ENCODE data around the gene LIPI.

DNA sequence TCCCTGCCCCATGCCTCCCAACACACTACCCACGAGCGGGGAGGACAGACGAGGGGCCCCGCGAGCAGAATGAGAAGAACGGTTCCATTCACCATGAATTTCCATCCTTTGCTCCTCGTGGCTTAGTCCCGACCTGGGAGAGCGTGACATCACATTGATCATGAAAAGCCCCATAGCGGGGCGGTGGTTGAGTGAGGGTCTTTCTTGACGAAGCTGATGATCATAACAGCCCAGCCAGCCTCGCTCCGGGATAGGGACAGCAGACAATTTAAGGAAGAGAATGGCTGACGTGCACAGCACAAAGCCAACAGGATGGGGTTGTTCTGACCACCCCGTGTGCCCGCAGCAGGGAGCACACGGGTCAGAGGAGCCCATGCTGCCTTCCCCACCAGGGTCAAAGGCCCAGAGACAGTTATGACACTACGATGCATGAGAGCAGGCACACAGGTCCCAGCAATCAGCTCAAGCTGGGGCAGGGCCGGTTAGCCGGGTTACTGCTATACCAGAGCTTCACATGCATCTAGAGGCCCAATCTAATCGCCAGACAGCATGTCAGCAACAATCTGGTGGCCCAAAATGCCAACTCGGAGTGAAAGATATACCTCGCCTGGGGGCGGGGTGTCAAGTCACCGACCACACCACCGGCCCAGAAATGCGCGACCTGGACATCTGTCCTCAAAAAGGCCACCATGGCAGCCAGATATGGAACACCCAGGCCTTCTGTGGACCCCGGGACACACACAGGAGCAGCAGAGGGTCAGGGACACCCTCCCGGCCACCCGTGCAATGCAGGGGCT is 135.2 kb downstream of the LIPI start:
- no peak for TF ChIP-seq EZH2 (IDR thresholded peaks at IDR 0.05; ENCODE audit: borderline replicate concordance, insufficient read depth, low read length, poor library complexity, severe bottlenecking)
- TF ChIP-seq POLR2AphosphoS5 (IDR thresholded peaks at IDR 0.05), result no peak
- TF ChIP-seq TAF1 (IDR thresholded peaks at IDR 0.05; ENCODE audit: low read depth), result no peak
- TF ChIP-seq, protein P1, sequence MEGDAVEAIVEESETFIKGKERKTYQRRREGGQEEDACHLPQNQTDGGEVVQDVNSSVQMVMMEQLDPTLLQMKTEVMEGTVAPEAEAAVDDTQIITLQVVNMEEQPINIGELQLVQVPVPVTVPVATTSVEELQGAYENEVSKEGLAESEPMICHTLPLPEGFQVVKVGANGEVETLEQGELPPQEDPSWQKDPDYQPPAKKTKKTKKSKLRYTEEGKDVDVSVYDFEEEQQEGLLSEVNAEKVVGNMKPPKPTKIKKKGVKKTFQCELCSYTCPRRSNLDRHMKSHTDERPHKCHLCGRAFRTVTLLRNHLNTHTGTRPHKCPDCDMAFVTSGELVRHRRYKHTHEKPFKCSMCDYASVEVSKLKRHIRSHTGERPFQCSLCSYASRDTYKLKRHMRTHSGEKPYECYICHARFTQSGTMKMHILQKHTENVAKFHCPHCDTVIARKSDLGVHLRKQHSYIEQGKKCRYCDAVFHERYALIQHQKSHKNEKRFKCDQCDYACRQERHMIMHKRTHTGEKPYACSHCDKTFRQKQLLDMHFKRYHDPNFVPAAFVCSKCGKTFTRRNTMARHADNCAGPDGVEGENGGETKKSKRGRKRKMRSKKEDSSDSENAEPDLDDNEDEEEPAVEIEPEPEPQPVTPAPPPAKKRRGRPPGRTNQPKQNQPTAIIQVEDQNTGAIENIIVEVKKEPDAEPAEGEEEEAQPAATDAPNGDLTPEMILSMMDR (IDR thresholded peaks at IDR 0.05; ENCODE audit: poor library complexity, severe bottlenecking), result no peak
- no peak for TF ChIP-seq EP300 (conservative IDR thresholded peaks at IDR 0.05; ENCODE audit: poor library complexity, severe bottlenecking)
- no peak for TF ChIP-seq RAD21 (conservative IDR thresholded peaks at IDR 0.05)
- no peak for TF ChIP-seq MXI1 (conservative IDR thresholded peaks at IDR 0.05; ENCODE audit: poor library complexity, severe bottlenecking)
- TF ChIP-seq, protein P2, sequence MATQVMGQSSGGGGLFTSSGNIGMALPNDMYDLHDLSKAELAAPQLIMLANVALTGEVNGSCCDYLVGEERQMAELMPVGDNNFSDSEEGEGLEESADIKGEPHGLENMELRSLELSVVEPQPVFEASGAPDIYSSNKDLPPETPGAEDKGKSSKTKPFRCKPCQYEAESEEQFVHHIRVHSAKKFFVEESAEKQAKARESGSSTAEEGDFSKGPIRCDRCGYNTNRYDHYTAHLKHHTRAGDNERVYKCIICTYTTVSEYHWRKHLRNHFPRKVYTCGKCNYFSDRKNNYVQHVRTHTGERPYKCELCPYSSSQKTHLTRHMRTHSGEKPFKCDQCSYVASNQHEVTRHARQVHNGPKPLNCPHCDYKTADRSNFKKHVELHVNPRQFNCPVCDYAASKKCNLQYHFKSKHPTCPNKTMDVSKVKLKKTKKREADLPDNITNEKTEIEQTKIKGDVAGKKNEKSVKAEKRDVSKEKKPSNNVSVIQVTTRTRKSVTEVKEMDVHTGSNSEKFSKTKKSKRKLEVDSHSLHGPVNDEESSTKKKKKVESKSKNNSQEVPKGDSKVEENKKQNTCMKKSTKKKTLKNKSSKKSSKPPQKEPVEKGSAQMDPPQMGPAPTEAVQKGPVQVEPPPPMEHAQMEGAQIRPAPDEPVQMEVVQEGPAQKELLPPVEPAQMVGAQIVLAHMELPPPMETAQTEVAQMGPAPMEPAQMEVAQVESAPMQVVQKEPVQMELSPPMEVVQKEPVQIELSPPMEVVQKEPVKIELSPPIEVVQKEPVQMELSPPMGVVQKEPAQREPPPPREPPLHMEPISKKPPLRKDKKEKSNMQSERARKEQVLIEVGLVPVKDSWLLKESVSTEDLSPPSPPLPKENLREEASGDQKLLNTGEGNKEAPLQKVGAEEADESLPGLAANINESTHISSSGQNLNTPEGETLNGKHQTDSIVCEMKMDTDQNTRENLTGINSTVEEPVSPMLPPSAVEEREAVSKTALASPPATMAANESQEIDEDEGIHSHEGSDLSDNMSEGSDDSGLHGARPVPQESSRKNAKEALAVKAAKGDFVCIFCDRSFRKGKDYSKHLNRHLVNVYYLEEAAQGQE (IDR thresholded peaks at IDR 0.05; ENCODE audit: borderline replicate concordance), result no peak

Measured in neural cell (in vitro differentiated cells).